A549 (cell line): ENCODE results near the gene SKAP1.

Experiments
- CEBPB ChIP-seq, 2 experiments: fragments of >200 bp in 1 of 2; sonication (Bioruptor Twin) in 1 of 2; formaldehyde crosslinking in 1 of 2; IDR thresholded peaks; 2 replicates each; pipeline ENCODE4 v1.6.1; 2012 to 2016
- CHD4 ChIP-seq: fragments of 200-600 bp; sonication (generic); IDR thresholded peaks from 2 replicates; pipeline ENCODE4 v1.6.1; 2016; ENCODE audit warnings: antibody characterized with exemption, mild to moderate bottlenecking, borderline replicate concordance
- CTCF ChIP-seq: fragments of >200 bp; sonication (Bioruptor Twin); formaldehyde crosslinking; IDR thresholded peaks from 3 replicates; pipeline ENCODE4 v1.5.1; 2016
- ELK1 ChIP-seq: fragments of 150-350 bp; IDR thresholded peaks from 2 replicates; pipeline ENCODE4 v1.6.1; 2014; ENCODE audit warnings: low read depth, mild to moderate bottlenecking, low read length
- EP300 ChIP-seq, 2 experiments: fragments of >200 bp; sonication (Bioruptor Twin); formaldehyde crosslinking; IDR thresholded peaks; 2 replicates in 1 of 2; 3 replicates in 1 of 2; pipeline ENCODE4 v1.6.1; 2016 to 2017
- HDAC2 ChIP-seq: fragments of 200-600 bp; sonication (generic); IDR thresholded peaks from 2 replicates; pipeline ENCODE4 v1.6.1; 2016
- HMGXB4 ChIP-seq: fragments of 250-450 bp; sonication (Bioruptor Pico); IDR thresholded peaks from 2 replicates; pipeline ENCODE4 v1.5.0; 2021; ENCODE audit warnings: mild to moderate bottlenecking, moderate library complexity, borderline replicate concordance
- HOXA7 ChIP-seq: fragments of 250-450 bp; sonication (Bioruptor Pico); IDR thresholded peaks from 2 replicates; pipeline ENCODE4 v1.5.0; 2020; ENCODE audit warnings: mild to moderate bottlenecking, moderate library complexity
- JUNB ChIP-seq: fragments of >200 bp; sonication (Bioruptor Twin); formaldehyde crosslinking; IDR thresholded peaks from 2 replicates; pipeline ENCODE4 v1.6.1; 2016
- MAZ ChIP-seq: fragments of 150-350 bp; IDR thresholded peaks from 2 replicates; pipeline ENCODE4 v1.6.1; 2014; ENCODE audit warnings: antibody characterized with exemption, low read depth, low read length, borderline replicate concordance
- POLR2A ChIP-seq: IDR thresholded peaks from 2 replicates; pipeline ENCODE4 v1.6.1; 2012; ENCODE audit warnings: mild to moderate bottlenecking, low read length
- REST ChIP-seq: fragments of 200-600 bp; sonication (generic); IDR thresholded peaks from 2 replicates; pipeline ENCODE4 v1.6.1; 2016; ENCODE audit warnings: antibody characterized with exemption, mild to moderate bottlenecking, moderate library complexity
- RFX5 ChIP-seq: fragments of 450-650 bp; IDR thresholded peaks from 2 replicates; pipeline ENCODE4 v1.7.1; 2014; ENCODE audit warnings: antibody characterized with exemption, mild to moderate bottlenecking, moderate library complexity
- USF2 ChIP-seq: fragments of 450-650 bp; IDR thresholded peaks from 2 replicates; pipeline ENCODE4 v1.6.1; 2014; ENCODE audit warnings: antibody characterized with exemption

- TF ChIP-seq HOXA7 (no peak), HDAC2 (peak; percentile 35; the same call in 1 of the 2 replicates), CTCF (no peak), REST (no peak), ELK1 (no peak), JUNB (no peak), CHD4 (peak; percentile 98; the same call in 1 of the 2 replicates), RFX5 (no peak; the same call in 1 of the 2 replicates), CEBPB (IDR thresholded peaks at IDR 0.05) (no peak), POLR2A (peak; percentile 68), HMGXB4 (CRISPR knock-in tag) (no peak), EP300 (IDR thresholded peaks at IDR 0.05) (no peak), USF2 (no peak), MAZ (no peak)
Observed at GRCh38 chr17:48101012-48101720, 328.8 kb downstream of the SKAP1 start, which contains the start of gene CBX1.
